BE2C (cell line): ENCODE data around the gene CERCAM.
"Not testable (repeated sequence)": the region's sequence is repeated elsewhere in the genome, so short reads cannot be mapped to it uniquely, and the experiment has no call there.

ENCODE experiments used
- DNase-seq: peaks from one replicate; pipeline ENCODE4 v3.0.0-alpha.2; 2020
- H3K27me3 ChIP-seq: fragments of 250-450 bp; sonication (Bioruptor Pico); 2 replicates; pipeline ENCODE4 v1.5.1; 2020; ENCODE audit warnings: mild to moderate bottlenecking
- H3K36me3 ChIP-seq: fragments of 250-450 bp; sonication (Bioruptor Pico); 2 replicates; pipeline ENCODE4 v1.5.1; 2020; ENCODE audit warnings: mild to moderate bottlenecking
- H3K4me1 ChIP-seq: fragments of 250-450 bp; sonication (Bioruptor Pico); 2 replicates; pipeline ENCODE4 v1.5.1; 2020
- H3K4me3 ChIP-seq: 2 replicates; pipeline ENCODE4 v1.5.1; 2011; ENCODE audit warnings: low read depth, low read length
- H3K9me3 ChIP-seq: fragments of 250-450 bp; sonication (Bioruptor Pico); 2 replicates; pipeline ENCODE4 v1.5.1; 2020
- TF ChIP-seq, protein P1 (sequence below): IDR thresholded peaks from 2 replicates; pipeline ENCODE4 v1.5.1; 2012; ENCODE audit warnings: mild to moderate bottlenecking, low read depth, low read length

Gene CERCAM

DNA sequence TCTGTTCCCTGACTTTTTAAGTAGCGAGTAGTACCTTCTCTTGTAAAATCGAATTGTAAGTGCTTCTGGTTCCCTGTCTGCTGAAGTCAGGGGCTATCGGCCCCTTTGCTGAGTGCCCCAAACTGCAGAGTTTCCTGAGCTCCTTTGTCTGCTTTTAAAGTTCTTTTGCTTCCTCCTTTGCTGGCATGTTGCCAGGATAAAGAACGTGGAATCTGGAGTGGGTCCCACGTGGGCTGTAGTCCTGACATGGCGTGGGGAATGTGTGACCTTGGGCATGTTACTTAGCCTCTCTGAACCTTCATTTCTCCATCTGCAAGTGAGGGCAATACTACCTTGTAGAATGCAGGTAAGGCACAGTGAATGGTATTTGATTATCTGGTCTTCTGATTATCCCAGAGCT lies 21.5 kb downstream of the CERCAM start:
- no peaks in the 10 kb centered on the region for H3K36me3 ChIP-seq
- no peaks in the 10 kb centered on the region for H3K27me3 ChIP-seq
- H3K9me3 ChIP-seq, result no peaks in the 10 kb centered on the region
- TF ChIP-seq, protein P1, sequence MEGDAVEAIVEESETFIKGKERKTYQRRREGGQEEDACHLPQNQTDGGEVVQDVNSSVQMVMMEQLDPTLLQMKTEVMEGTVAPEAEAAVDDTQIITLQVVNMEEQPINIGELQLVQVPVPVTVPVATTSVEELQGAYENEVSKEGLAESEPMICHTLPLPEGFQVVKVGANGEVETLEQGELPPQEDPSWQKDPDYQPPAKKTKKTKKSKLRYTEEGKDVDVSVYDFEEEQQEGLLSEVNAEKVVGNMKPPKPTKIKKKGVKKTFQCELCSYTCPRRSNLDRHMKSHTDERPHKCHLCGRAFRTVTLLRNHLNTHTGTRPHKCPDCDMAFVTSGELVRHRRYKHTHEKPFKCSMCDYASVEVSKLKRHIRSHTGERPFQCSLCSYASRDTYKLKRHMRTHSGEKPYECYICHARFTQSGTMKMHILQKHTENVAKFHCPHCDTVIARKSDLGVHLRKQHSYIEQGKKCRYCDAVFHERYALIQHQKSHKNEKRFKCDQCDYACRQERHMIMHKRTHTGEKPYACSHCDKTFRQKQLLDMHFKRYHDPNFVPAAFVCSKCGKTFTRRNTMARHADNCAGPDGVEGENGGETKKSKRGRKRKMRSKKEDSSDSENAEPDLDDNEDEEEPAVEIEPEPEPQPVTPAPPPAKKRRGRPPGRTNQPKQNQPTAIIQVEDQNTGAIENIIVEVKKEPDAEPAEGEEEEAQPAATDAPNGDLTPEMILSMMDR, result no peak
- no peak for DNase-seq
- H3K4me1 ChIP-seq, result peaks cover 4% of the 10 kb centered on the region; the same call in 1 of the 2 replicates
- H3K4me3 ChIP-seq, result no peak overlapping the region

DNA sequence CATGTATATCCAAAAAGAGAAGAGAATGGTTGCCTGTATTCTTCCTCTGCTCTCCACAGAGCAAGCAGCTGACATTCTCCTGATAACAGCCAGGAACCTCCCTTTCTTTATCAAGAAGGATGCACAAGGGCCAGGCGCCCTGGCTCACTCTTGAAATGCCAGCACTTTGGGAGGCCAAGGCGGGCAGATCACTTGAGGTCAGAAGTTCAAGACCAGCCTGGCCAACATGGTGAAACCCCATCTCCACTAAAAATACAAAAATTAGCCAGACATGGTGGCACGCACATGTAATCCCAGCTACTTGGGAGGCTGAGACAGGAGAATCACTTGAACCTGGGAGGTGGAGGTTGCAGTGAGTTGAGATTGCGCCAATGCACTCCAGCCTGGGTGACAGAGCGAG lies 25.8 kb downstream of the CERCAM start:
- H3K9me3 ChIP-seq, H3K4me1 ChIP-seq, H3K27me3 ChIP-seq, H3K36me3 ChIP-seq, DNase-seq, H3K4me3 ChIP-seq: not testable (repeated sequence)

DNA sequence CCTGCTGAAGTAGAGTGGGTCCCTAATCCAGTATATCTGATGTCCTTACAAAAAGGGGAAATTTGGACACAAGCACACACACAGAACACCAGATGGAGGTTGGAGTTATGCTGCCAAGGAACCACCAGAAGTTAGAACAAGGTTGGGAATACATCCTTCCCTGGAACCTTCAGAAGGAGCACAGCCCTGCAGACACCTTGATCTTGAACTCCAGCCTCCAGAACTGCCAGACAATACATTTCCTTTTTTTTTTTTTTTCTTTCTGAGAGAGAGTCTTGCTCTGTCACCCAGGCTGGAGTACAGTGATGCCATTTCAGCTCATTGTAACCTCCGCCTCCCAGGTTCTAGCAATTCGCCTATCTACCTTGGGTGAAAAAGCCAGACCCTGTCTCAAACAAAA lies 28.1 kb downstream of the CERCAM start:
- Histone ChIP-seq H3K36me3 (no peaks in the 10 kb centered on the region), H3K4me3 (no peak overlapping the region), H3K4me1 (no peaks in the 10 kb centered on the region), H3K9me3 (no peaks in the 10 kb centered on the region), H3K27me3 (no peaks in the 10 kb centered on the region)
- TF ChIP-seq, protein P1, result no peak
- no peak for DNase-seq

DNA sequence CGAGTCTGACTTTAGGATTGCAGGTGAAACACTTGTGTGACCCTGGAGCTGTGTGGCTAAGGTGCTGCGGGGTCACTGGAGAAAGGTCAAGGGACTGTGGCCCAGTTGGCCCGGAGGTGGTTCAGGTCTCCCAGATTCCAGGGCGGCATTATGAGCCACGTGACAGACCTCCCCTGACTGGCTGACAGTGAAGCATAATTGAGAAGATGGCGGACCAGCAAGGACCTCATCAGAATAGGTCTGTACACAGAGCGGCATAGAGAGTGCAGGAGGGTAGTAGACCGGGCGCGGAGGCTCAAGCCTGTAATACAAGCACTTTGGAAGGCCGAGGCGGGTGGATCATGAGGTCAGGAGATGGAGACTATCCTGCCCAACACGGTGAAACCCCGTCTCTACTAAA lies 34.3 kb downstream of the CERCAM start:
- no peak for DNase-seq
- TF ChIP-seq, protein P1, result no peak
- Histone ChIP-seq H3K27me3 (no peaks in the 10 kb centered on the region), H3K9me3 (no peaks in the 10 kb centered on the region), H3K4me1 (peaks cover 5% of the 10 kb centered on the region), H3K36me3 (peaks cover 1% of the 10 kb centered on the region; the same call in 1 of the 2 replicates), H3K4me3 (no peak overlapping the region)

DNA sequence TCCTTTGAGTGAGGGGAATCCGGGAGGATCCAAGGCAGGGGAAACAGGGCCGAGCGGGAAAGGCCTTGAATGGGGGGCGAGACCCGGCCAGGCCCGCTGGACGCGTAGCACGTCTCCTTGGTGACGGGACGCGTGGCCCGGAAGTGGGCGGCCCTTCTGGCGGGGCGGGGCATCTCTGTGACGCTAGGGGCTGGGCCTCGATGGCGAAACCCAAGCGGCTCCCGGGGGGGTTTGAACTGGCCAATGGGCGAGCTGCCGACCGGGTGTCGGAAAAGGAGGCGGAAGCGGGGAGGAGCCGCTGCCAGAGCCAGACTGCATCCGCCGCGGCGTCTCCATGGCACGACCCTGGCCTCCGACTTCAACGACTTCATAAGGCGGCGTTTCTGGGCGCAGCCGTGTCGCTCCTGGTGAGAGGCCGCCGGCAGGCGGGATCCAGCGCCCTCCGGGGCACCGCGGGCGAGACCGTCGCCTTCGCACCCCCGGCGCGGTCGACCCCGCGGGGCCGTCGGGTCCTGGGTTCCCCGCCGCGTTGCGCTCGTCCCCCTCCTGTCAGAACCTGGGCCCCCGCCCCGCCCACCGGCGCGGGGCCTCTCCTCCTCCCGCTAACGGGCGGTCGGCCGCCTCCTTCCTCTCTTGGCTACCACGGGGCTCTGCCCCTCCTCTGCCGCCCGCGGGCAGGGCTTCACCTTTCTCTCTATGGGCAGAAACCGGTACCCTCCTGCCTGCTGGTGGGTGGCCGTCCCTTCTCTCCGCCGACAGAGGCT lies 35.4 kb downstream of the CERCAM start, which contains the start of gene ODF2:
Gene ODF2, plus strand, starts transcription at position 158 of the 764 bp plus-strand sequence. Its CDS starts 86 bp downstream, at position 244.
- Histone ChIP-seq H3K9me3 (no peaks in the 10 kb centered on the region), H3K27me3 (no peaks in the 10 kb centered on the region), H3K36me3 (peaks cover 10% of the 10 kb centered on the region), H3K4me1 (peaks cover 5% of the 10 kb centered on the region), H3K4me3 (peak within 1 kb of the TSS; percentile 90)
- DNase-seq, result peak; percentile 100
- TF ChIP-seq, protein P1, result no peak

DNA sequence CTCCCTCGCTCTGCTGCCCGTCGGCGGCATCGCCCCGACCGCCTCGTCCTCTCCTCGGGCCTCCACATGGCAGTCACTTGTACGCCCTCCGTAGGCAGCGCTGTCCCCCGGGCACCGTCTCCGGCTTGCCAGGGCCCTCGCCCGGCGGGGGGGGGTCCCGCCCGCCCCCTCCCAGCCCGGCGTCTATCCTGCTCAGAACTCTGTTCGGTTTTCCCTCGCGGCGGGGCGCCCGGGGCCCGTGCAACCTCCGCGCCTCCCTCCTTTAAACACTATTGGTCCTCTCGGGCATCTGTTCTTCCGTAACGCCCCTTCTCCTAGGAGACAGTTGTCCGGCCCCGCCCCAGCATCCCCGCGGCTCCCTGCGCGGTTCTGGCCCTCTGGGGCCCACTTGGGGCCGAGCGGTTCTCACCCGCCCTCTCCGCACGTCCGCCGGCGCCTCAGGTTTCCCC lies 36.0 kb downstream of the CERCAM start:
- TF ChIP-seq, protein P1, result no peak
- peak; percentile 85 for DNase-seq
- H3K4me1 ChIP-seq, result peaks cover 5% of the 10 kb centered on the region
- H3K36me3 ChIP-seq, result peaks cover 16% of the 10 kb centered on the region
- no peaks in the 10 kb centered on the region for H3K9me3 ChIP-seq
- H3K4me3 ChIP-seq, result peak overlapping the region; percentile 90
- no peaks in the 10 kb centered on the region for H3K27me3 ChIP-seq
